GM21786 (cell line): Measurements from ENCODE around the gene GMDS.

Source experiments
- ATAC-seq: cut with Tn5 transposase; IDR thresholded peaks from one replicate; pipeline ENCODE4 v1.9.1; 2021; ENCODE audit not compliant: unreplicated experiment

GMDS gene

DNA sequence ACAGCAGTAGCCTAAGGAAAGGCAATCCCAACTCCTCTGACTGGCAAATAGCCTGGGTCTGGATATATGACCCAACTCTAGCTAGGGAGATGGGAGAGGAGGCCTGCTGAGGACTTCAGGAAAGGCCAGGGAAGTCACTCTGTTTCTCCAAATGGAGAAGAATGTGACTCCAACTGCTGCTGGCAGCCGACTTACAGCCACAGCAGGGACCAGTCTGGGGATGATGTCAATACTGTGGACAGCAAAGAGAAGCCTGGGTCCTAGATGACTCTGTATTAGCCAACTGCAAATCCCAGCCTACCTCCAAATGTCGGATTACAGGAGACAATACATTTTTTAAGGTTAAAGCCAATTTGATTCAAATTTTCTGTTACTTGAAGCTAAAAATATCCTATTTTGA lies 403.1 kb downstream of the GMDS start:
- no peak for ATAC-seq

GRCh38 chr6:1841136-1841535 lies 404.3 kb downstream of the GMDS start:
- ATAC-seq: no peak

GRCh38 chr6:1840491-1841121 lies 404.8 kb downstream of the GMDS start:
- ATAC-seq: no peak

DNA sequence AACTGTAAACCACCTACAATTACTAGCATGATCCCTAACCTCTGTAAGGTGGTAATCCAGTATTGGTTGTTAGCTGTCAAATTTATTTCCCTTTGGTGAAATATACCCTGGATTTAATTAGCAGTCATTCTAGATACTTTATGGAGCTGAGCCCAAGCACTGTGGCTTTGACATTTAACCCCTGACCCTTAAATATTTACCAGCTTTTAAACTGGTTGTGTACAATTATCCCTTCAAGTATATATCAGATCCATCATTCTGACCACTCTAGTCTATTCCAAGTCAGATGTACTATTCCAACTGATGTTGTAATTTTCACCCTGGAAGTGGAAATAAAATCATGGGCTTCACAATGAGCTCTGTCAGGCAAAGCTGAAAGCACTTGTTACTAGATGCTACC lies 406.0 kb downstream of the GMDS start:
- ATAC-seq: no peak

- no peak for ATAC-seq
Observed at GRCh38 chr6:1838604-1839213, 406.7 kb downstream of the GMDS start.

DNA sequence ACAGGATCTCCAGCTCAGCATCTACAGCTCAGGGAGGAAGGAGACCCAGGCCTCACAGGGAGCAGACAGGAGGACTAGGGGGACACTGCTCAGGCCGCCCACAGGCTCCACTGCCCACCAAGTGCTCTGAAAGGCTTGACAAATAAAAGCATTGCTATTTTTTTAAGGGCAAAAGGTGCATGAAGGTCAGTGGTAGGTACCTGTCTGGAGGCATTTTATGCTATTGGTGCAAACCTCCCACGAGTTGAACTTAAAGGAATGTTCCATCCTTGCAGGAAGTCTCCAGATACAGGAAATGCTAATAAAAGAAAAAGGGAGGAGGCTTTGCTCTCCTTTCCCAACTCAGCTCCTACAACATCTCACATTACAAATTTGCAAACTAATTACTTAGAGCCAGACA lies 407.6 kb downstream of the GMDS start:
- no peak for ATAC-seq

GRCh38 chr6:1836690-1837089 lies 408.7 kb downstream of the GMDS start:
- no peak for ATAC-seq

- ATAC-seq: no peak
Observed at GRCh38 chr6:1834646-1835516, 410.5 kb downstream of the GMDS start.

- no peak for ATAC-seq
Observed at GRCh38 chr6:1834207-1834606, 411.2 kb downstream of the GMDS start.

- no peak for ATAC-seq
Observed at GRCh38 chr6:1832844-1833787, 412.3 kb downstream of the GMDS start.

GRCh38 chr6:1832358-1832757 lies 413.0 kb downstream of the GMDS start:
- no peak for ATAC-seq

DNA sequence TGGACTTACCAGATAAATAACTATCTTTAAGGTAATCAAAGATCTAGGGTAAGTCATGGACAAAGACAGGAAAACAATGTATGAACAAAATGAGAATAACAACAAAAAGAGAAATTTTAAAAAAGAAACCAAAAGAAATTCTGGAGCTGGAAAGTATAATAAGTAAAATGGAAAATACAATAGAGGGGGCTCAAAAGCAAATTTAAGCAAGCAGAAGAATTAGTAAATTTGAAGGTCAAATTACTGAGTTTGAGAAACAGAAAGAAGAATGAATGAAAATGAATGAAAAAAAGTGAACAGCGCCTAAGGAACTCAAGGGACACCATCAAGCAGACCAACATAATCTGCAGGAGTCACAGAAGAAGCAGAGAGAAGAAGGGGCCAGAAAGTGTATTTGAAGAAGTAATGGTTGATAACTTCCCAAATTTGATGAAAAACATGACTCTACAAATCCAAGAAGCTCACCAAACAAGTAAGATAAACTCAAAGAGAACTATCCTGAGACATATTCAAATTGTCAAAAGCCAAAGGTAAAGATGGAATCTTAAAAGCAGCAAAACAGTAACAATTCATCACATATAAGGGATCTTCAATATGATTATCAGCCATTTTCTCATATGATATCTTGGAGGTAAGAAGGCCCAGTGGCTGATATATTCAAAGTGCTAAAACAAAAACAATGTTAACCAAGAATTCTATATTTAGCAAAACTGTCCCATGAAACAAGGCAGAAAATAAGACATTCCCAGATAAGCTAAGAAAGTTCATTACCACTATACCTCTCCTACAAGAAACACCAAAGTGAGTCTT lies 417.2 kb downstream of the GMDS start:
- no peak for ATAC-seq

- ATAC-seq: no peak
Observed at GRCh38 chr6:1825926-1826325, 419.5 kb downstream of the GMDS start.

DNA sequence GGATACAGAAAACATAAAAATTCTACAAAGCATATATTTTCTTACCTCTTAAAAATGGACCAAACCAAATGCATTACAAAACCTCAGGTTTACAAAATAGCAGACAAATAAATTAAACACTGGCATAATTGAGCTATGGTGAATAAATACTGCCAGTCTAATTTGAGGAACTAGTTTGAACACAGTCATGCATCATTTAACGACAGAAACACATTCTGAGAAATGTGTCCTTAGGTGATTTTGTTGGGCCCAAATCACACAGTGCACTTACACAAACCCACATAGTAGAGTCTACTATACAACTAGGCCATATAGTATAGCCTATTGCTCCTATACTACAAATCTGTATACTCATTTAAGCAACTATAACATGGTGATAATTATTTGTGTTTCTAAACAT lies 420.1 kb downstream of the GMDS start:
- no peak for ATAC-seq

GRCh38 chr6:1821513-1822183 lies 423.8 kb downstream of the GMDS start:
- ATAC-seq: no peak

- no peak for ATAC-seq
Observed at GRCh38 chr6:1821164-1821512, 424.3 kb downstream of the GMDS start.

DNA sequence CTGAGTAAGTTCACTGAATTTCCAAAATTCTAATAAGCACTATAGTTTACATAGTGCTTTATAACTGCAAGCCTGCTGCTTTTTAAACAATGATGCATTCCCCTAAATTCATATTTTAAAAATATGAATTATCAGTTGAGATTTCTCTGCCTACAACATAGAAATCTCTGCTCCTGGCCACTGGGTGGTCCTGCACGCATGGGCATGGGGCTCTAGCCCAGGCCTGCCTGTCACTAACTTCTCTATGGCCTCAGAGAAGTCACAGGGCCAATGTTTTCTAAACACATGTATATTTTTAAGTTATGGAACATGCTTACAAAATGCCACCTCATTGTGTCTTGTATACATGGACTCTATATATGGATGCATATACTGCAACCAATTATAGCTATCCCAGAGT lies 424.7 kb downstream of the GMDS start:
- no peak for ATAC-seq

- ATAC-seq: no peak
Observed at GRCh38 chr6:1820165-1820564, 425.2 kb downstream of the GMDS start.

DNA sequence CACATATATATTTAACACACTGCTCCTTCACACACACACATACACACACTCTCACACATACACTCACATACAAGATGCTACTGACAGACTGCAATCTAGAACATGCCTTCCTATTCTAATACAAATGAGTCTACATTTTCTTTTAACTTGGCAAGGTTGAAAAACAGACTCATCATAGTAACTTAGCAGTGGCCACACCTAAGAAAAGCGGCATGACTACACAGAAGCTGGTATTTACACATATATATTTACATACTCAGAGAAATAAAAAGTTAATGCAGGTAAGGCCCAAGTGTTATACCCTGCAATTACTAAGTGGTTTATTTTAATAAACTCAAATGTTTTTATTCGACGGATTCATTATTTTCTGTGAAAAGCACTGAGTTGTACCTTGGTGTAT lies 426.4 kb downstream of the GMDS start:
- no peak for ATAC-seq
